ENCODE results near the gene MTCH2. TPM values are rescaled to one million over a fixed set of nuclear protein-coding genes. Genes with fewer than 3 reads are reported as not detected.

Gene MTCH2
- polyA plus RNA-seq, 1 donor from 2014 or later, result 123 TPM

DNA sequence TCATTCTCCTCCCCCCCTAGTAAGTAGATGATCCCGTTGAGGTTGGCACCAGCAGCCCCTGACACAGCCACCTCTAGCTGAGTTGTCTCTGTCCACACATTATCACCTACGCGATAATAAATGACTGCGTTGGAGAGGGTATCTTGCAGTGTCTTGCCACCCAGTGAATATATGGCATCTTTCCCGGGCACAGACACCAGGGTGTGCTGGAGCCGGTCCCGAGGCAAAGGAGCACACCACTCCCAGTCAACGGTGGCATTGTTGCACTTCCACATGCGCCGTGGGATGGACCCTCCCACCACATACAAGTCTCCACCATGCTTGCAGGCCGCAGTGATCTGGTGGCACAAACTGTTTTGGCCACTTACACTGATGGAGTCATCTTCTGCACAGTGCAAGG is 69.0 kb downstream of the MTCH2 start:
- no peaks in the 10 kb centered on the region for H3K9me3 ChIP-seq (ENCODE audit: low read length)
- no peak overlapping the region for H2AFZ ChIP-seq (ENCODE audit: low read depth, low read length)
- H3K36me3 ChIP-seq (ENCODE audit: insufficient read depth, low read length), result no peaks in the 10 kb centered on the region
- H3K4me2 ChIP-seq (ENCODE audit: low read length), result no peak overlapping the region
- no peak overlapping the region for H3K9ac ChIP-seq (ENCODE audit: low read length)
- H3K9me2 ChIP-seq (ENCODE audit: insufficient read depth, low read length), result no peaks in the 10 kb centered on the region
- H3K27ac ChIP-seq (ENCODE audit: low read length), result no peak overlapping the region
- H3K4me3 ChIP-seq (ENCODE audit: low read length), result no peak overlapping the region
- H3K27me3 ChIP-seq (ENCODE audit: insufficient read depth, low read depth, low read length), result no peaks in the 10 kb centered on the region
- TF ChIP-seq, protein P1, sequence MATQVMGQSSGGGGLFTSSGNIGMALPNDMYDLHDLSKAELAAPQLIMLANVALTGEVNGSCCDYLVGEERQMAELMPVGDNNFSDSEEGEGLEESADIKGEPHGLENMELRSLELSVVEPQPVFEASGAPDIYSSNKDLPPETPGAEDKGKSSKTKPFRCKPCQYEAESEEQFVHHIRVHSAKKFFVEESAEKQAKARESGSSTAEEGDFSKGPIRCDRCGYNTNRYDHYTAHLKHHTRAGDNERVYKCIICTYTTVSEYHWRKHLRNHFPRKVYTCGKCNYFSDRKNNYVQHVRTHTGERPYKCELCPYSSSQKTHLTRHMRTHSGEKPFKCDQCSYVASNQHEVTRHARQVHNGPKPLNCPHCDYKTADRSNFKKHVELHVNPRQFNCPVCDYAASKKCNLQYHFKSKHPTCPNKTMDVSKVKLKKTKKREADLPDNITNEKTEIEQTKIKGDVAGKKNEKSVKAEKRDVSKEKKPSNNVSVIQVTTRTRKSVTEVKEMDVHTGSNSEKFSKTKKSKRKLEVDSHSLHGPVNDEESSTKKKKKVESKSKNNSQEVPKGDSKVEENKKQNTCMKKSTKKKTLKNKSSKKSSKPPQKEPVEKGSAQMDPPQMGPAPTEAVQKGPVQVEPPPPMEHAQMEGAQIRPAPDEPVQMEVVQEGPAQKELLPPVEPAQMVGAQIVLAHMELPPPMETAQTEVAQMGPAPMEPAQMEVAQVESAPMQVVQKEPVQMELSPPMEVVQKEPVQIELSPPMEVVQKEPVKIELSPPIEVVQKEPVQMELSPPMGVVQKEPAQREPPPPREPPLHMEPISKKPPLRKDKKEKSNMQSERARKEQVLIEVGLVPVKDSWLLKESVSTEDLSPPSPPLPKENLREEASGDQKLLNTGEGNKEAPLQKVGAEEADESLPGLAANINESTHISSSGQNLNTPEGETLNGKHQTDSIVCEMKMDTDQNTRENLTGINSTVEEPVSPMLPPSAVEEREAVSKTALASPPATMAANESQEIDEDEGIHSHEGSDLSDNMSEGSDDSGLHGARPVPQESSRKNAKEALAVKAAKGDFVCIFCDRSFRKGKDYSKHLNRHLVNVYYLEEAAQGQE (IDR thresholded peaks at IDR 0.05; ENCODE audit: borderline replicate concordance), result no peak
- TF ChIP-seq TAF1 (IDR thresholded peaks at IDR 0.05; ENCODE audit: low read depth) (no peak), RAD21 (conservative IDR thresholded peaks at IDR 0.05) (no peak), EZH2 (IDR thresholded peaks at IDR 0.05; ENCODE audit: borderline replicate concordance, insufficient read depth, low read length, poor library complexity, severe bottlenecking) (no peak), POLR2AphosphoS5 (IDR thresholded peaks at IDR 0.05) (no peak), SMC3 (conservative IDR thresholded peaks at IDR 0.05; ENCODE audit: poor library complexity) (no peak), EP300 (conservative IDR thresholded peaks at IDR 0.05; ENCODE audit: poor library complexity, severe bottlenecking) (no peak), MXI1 (conservative IDR thresholded peaks at IDR 0.05; ENCODE audit: poor library complexity, severe bottlenecking) (no peak)
- TF ChIP-seq, protein P2, sequence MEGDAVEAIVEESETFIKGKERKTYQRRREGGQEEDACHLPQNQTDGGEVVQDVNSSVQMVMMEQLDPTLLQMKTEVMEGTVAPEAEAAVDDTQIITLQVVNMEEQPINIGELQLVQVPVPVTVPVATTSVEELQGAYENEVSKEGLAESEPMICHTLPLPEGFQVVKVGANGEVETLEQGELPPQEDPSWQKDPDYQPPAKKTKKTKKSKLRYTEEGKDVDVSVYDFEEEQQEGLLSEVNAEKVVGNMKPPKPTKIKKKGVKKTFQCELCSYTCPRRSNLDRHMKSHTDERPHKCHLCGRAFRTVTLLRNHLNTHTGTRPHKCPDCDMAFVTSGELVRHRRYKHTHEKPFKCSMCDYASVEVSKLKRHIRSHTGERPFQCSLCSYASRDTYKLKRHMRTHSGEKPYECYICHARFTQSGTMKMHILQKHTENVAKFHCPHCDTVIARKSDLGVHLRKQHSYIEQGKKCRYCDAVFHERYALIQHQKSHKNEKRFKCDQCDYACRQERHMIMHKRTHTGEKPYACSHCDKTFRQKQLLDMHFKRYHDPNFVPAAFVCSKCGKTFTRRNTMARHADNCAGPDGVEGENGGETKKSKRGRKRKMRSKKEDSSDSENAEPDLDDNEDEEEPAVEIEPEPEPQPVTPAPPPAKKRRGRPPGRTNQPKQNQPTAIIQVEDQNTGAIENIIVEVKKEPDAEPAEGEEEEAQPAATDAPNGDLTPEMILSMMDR (IDR thresholded peaks at IDR 0.05; ENCODE audit: poor library complexity, severe bottlenecking), result no peak
- peaks cover 25% of the 10 kb centered on the region for H3K79me2 ChIP-seq (replicated peaks; ENCODE audit: insufficient read depth, low read length)
- no peaks in the 10 kb centered on the region for H3F3A ChIP-seq (ENCODE audit: insufficient read depth, low read length, poor library complexity, severe bottlenecking)
- H4K20me1 ChIP-seq (ENCODE audit: insufficient read depth), result no peaks in the 10 kb centered on the region

DNA sequence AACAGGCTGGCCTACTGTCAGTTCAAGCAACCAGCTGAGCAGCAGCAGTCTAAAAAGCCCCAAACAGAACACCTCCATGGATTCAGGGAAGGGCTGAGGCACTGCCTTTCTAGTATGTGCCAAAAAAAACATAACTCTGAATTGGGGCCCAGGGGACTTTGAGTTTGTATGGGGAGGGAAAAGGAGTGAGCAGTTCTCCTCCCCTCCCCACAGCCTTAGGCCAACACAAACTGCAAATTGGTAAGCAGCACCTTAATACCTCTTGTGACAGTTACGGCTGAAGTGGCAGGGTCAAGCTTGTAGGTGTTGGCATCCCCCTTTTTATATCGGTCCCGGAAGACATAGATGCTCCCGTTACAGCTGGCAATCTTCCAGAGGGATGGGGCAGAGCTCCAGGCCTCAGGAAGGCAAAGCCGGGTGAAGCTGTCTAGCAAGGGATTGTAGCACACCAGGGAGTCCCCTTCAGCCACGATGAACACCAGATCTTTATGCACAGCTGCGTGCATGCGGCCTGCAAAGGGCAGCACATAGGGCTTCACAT is 69.6 kb downstream of the MTCH2 start:
- Histone ChIP-seq H3K9me2 (ENCODE audit: insufficient read depth, low read length) (no peaks in the 10 kb centered on the region), H3K27ac (ENCODE audit: low read length) (no peak overlapping the region), H3K9me3 (ENCODE audit: low read length) (no peaks in the 10 kb centered on the region), H3K4me3 (ENCODE audit: low read length) (no peak overlapping the region), H3K36me3 (ENCODE audit: insufficient read depth, low read length) (no peaks in the 10 kb centered on the region), H2AFZ (ENCODE audit: low read depth, low read length) (no peak overlapping the region), H3F3A (ENCODE audit: insufficient read depth, low read length, poor library complexity, severe bottlenecking) (no peaks in the 10 kb centered on the region), H4K20me1 (ENCODE audit: insufficient read depth) (no peaks in the 10 kb centered on the region), H3K27me3 (ENCODE audit: insufficient read depth, low read depth, low read length) (no peaks in the 10 kb centered on the region), H3K79me2 (replicated peaks; ENCODE audit: insufficient read depth, low read length) (peaks cover 20% of the 10 kb centered on the region), H3K9ac (ENCODE audit: low read length) (no peak overlapping the region), H3K4me2 (ENCODE audit: low read length) (no peak overlapping the region)
- TF ChIP-seq EZH2 (IDR thresholded peaks at IDR 0.05; ENCODE audit: borderline replicate concordance, insufficient read depth, low read length, poor library complexity, severe bottlenecking) (no peak), EP300 (conservative IDR thresholded peaks at IDR 0.05; ENCODE audit: poor library complexity, severe bottlenecking) (no peak), RAD21 (conservative IDR thresholded peaks at IDR 0.05) (no peak), POLR2AphosphoS5 (IDR thresholded peaks at IDR 0.05) (no peak), TAF1 (IDR thresholded peaks at IDR 0.05; ENCODE audit: low read depth) (no peak), MXI1 (conservative IDR thresholded peaks at IDR 0.05; ENCODE audit: poor library complexity, severe bottlenecking) (no peak), SMC3 (conservative IDR thresholded peaks at IDR 0.05; ENCODE audit: poor library complexity) (no peak)
- TF ChIP-seq, protein P2 (IDR thresholded peaks at IDR 0.05; ENCODE audit: poor library complexity, severe bottlenecking), result no peak
- TF ChIP-seq, protein P1 (IDR thresholded peaks at IDR 0.05; ENCODE audit: borderline replicate concordance), result no peak
